Lower lobe of right lung (tissue), 2 donors: Measurements from ENCODE around the gene KCNE4. TPM values are rescaled to one million over a fixed set of nuclear protein-coding genes. Genes with fewer than 3 reads are reported as not detected.

ENCODE experiments used
- ATAC-seq, 2 donors: fragments of 200-7000 bp; cut with Tn5 transposase; one replicate each; pipeline ENCODE4 v1.9.1; 2020 to 2022; ENCODE audit warnings: mild to moderate bottlenecking in 2 of 2, moderate library complexity in 2 of 2
- DNase-seq: peaks from one replicate; pipeline ENCODE4 v3.0.0-alpha.2; 2020
- H3K27ac ChIP-seq: fragments of 200-600 bp; one replicate; pipeline ENCODE4 v1.8.0; 2022
- H3K27me3 ChIP-seq: fragments of 200-600 bp; one replicate; pipeline ENCODE4 v1.8.0; 2022; ENCODE audit warnings: low read depth
- H3K36me3 ChIP-seq: fragments of 200-600 bp; one replicate; pipeline ENCODE4 v1.8.0; 2022; ENCODE audit warnings: mild to moderate bottlenecking
- H3K4me1 ChIP-seq: fragments of 200-600 bp; one replicate; pipeline ENCODE4 v1.8.0; 2022
- H3K4me3 ChIP-seq: fragments of 200-600 bp; one replicate; pipeline ENCODE4 v1.8.0; 2022; ENCODE audit warnings: mild to moderate bottlenecking
- H3K9me3 ChIP-seq: fragments of 200-600 bp; one replicate; pipeline ENCODE4 v1.8.0; 2022
- intact Hi-C: fragments of 100-400 bp; cut with DNase I; formaldehyde crosslinking; loops from one replicate; pipeline ENCODE4 v1.11.0; 2022
- total RNA-seq: library from RNA; stranded (reverse); fragmentation: NEBNext Ultra II Directional; extraction: Animal tissue kit (Norgen Biotek cat#: 25700); gene quantifications from one replicate; pipeline ENCODE4 v1.2.1, GENCODE V29; 2021
- TF ChIP-seq, protein P1 (sequence below): fragments of 200-600 bp; IDR thresholded peaks from one replicate; pipeline ENCODE4 v1.8.0; 2022; ENCODE audit warnings: antibody characterized with exemption, mild to moderate bottlenecking
- donor health status: DM: no; HTN: yes; CAD: no; lungs with severe emphysema.

Gene KCNE4
- total RNA-seq, 1 donor from 2014 or later, result 1.2 TPM

DNA sequence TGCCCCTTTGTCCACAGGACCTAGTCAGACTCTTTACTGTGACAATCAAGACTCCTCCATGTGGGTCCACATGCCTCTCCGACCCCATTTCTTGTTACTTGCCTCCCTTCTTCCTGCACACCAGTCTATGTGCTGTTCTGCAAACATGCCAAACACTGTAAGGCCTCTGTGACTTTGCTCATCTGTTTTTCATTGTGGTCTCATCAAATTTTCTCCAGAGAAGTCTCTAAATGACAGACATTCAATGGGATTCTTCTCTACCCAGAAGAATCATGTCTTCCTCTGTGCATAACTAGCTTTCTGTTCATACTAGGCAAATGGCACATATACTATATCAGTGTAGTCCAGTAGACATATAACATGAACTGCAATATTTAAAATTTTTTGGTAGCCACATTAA, 43.0 kb upstream of the KCNE4 start:
- TF ChIP-seq, protein P1, sequence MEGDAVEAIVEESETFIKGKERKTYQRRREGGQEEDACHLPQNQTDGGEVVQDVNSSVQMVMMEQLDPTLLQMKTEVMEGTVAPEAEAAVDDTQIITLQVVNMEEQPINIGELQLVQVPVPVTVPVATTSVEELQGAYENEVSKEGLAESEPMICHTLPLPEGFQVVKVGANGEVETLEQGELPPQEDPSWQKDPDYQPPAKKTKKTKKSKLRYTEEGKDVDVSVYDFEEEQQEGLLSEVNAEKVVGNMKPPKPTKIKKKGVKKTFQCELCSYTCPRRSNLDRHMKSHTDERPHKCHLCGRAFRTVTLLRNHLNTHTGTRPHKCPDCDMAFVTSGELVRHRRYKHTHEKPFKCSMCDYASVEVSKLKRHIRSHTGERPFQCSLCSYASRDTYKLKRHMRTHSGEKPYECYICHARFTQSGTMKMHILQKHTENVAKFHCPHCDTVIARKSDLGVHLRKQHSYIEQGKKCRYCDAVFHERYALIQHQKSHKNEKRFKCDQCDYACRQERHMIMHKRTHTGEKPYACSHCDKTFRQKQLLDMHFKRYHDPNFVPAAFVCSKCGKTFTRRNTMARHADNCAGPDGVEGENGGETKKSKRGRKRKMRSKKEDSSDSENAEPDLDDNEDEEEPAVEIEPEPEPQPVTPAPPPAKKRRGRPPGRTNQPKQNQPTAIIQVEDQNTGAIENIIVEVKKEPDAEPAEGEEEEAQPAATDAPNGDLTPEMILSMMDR, result no peak
- H3K4me3 ChIP-seq, result no peak overlapping the region
- H3K9me3 ChIP-seq, result no peaks in the 10 kb centered on the region
- DNase-seq (no peak), ATAC-seq (no peak)
- no peak overlapping the region for H3K27ac ChIP-seq
- no peaks in the 10 kb centered on the region for H3K27me3 ChIP-seq
- H3K4me1 ChIP-seq, result no peaks in the 10 kb centered on the region
- intact Hi-C loops, result no loop called here
- H3K36me3 ChIP-seq, result no peaks in the 10 kb centered on the region

DNA sequence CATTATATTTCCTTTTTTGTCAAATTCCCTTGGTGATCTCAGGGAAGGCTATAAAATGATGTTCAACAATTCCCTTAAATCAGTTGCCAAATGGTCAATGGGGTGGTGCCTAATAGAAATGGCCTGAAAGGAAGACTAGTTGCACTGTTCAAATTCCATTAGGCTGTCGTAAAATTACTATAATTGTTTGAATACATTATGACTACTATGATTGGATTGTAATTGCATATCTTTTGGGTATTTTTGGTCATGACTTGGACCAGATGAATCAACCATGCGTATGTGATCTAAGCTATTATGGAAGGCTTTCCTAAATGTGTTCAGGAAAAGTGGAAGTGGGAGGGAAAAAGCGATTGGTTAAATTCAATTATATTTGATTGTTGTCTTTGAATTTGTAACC, 41.3 kb upstream of the KCNE4 start:
- H3K9me3 ChIP-seq, result no peaks in the 10 kb centered on the region
- no peak overlapping the region for H3K4me3 ChIP-seq
- no peak for ATAC-seq
- H3K36me3 ChIP-seq, result no peaks in the 10 kb centered on the region
- intact Hi-C loops, result no loop called here
- TF ChIP-seq, protein P1, result no peak
- no peak overlapping the region for H3K27ac ChIP-seq
- no peaks in the 10 kb centered on the region for H3K27me3 ChIP-seq
- no peaks in the 10 kb centered on the region for H3K4me1 ChIP-seq
- DNase-seq, result no peak

DNA sequence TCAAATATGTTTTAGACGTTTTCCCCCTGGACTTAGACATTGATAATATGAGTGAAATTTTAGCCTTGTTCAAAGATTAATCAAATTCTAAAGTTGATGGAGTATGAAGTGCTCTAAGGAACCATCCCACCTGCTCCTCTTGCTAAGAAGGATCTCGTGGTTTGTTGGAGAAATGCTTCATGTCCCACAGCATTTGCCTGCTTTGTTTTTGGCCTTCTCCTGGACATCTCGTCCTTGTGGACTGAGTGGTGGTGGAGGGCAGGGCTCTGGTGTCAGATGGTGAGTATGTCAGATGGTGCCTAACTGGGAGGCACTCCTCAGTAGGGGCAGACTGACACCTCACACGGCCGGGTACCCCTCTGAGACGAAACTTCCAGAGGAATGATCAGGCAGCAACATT, 39.7 kb upstream of the KCNE4 start:
- TF ChIP-seq, protein P1, result no peak
- ATAC-seq (no peak), DNase-seq (no peak)
- Histone ChIP-seq H3K36me3 (no peaks in the 10 kb centered on the region), H3K27me3 (no peaks in the 10 kb centered on the region), H3K27ac (no peak overlapping the region), H3K4me1 (no peaks in the 10 kb centered on the region), H3K4me3 (no peak overlapping the region), H3K9me3 (no peaks in the 10 kb centered on the region)
- intact Hi-C loops, result no loop called here

DNA sequence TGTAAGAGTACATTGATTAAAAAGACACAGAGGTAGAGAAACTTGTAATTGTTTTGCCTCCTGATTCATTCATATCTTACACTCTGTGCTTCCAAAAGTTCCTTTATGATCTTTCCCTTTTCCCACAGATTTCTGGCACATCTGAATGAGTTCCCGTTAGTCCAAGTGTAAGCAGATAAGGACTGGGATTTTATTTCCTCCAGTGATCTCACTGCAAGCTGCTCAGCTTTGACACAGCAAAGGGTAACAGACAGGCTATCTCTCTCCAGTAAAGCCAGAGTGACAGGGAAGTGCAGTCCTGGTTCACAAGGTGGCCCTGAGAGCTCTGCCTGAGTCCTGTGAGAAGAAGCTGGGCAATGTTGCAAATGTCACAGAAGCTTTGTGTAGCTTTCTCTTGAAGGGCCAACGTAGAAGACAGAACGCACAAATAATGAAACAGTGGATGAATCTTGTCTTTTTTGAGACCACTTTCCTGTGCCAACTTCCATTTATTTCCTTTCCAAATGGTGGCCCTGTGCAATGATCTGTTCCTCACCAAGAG, 32.5 kb upstream of the KCNE4 start:
- intact Hi-C loops, result no loop called here
- ATAC-seq (no peak), DNase-seq (no peak)
- H3K27me3 ChIP-seq, result no peaks in the 10 kb centered on the region
- no peaks in the 10 kb centered on the region for H3K9me3 ChIP-seq
- H3K4me1 ChIP-seq, result no peaks in the 10 kb centered on the region
- no peak overlapping the region for H3K27ac ChIP-seq
- no peak overlapping the region for H3K4me3 ChIP-seq
- TF ChIP-seq, protein P1, result no peak
- no peaks in the 10 kb centered on the region for H3K36me3 ChIP-seq

DNA sequence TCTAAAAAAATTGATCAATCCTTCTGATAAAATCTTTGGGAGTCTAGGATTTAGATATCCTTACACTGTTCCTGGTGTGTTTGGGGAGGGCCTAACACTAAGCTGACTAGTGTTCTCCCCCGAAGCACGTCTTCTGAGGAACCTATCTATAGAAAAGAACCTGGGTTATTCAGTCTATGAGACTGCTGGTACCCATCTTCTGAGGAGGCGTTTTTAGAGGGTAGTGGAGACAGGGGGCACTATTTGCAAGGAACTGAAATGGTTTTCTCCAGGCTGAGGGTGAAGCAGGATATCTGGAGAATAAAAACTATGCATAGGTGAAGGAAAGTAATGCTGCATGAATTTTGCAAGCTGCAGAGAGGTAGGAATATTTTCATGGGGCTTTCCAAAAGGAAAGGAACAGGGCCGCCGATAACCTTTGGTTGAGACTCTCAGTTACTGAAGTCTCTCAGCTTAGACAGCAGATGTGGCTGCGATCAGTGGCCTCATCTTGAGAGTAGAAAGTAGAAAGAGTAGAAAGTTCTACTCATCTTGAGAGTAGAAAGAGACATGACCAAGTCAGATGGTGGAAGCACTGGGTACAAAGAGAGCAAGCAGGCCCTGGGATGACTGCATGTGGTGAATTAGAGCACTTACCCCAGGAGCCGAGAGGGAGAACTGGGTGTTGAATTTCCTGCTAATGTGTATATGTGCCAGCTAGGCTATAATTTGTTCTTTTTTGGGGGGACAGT, 31.8 kb upstream of the KCNE4 start:
- DNase-seq, result no peak
- intact Hi-C loops, result no loop called here
- Histone ChIP-seq H3K4me3 (no peak overlapping the region), H3K9me3 (no peaks in the 10 kb centered on the region), H3K36me3 (no peaks in the 10 kb centered on the region), H3K4me1 (no peaks in the 10 kb centered on the region), H3K27ac (no peak overlapping the region), H3K27me3 (no peaks in the 10 kb centered on the region)
- TF ChIP-seq, protein P1, result no peak
- ATAC-seq, result no peak
